Esophagus (tissue), 2 donors: ENCODE data around the gene EIF5A2. TPM values are rescaled to one million over a fixed set of nuclear protein-coding genes. Genes with fewer than 3 reads are reported as not detected.
"Not testable (repeated sequence)": the region's sequence is repeated elsewhere in the genome, so short reads cannot be mapped to it uniquely, and the experiment has no call there.

Experiments
- H3K27ac ChIP-seq, 2 donors: one replicate each; pipeline ENCODE4 v1.5.1; 2013; ENCODE audit warnings: low read depth in 2 of 2, mild to moderate bottlenecking in 2 of 2, inconsistent platforms in 1 of 2, low read length in 1 of 2, moderate library complexity in 1 of 2
- H3K27me3 ChIP-seq, 2 donors: one replicate each; pipeline ENCODE4 v1.6.1; 2013; ENCODE audit warnings: low read length in 2 of 2, control low read depth in 1 of 2, mild to moderate bottlenecking in 1 of 2; ENCODE audit not compliant: insufficient read depth in 2 of 2, control insufficient read depth in 1 of 2
- H3K36me3 ChIP-seq, 2 donors: one replicate each; pipeline ENCODE4 v1.6.1; 2013; ENCODE audit warnings: low read length in 1 of 2; ENCODE audit not compliant: control insufficient read depth in 2 of 2, insufficient read depth in 2 of 2
- H3K4me1 ChIP-seq, 2 donors: one replicate each; pipeline ENCODE4 v1.6.1; 2013; ENCODE audit warnings: low read length in 1 of 2; ENCODE audit not compliant: control insufficient read depth in 2 of 2, insufficient read depth in 2 of 2
- H3K4me3 ChIP-seq, 2 donors: one replicate each; pipeline ENCODE4 v1.5.1; 2013; ENCODE audit warnings: low read length in 2 of 2, mild to moderate bottlenecking in 2 of 2, low read depth in 1 of 2, moderate library complexity in 1 of 2
- H3K9me3 ChIP-seq, 2 donors: one replicate each; pipeline ENCODE4 v1.6.1; 2013; ENCODE audit warnings: mild to moderate bottlenecking in 2 of 2, low read depth in 1 of 2, low read length in 1 of 2, moderate library complexity in 1 of 2; ENCODE audit not compliant: control insufficient read depth in 2 of 2, insufficient read depth in 1 of 2
- WGBS, 2 donors: extraction: QIAGEN DNeasy Blood & Tissue Kit; methylation state at CpG; one replicate each; pipeline ENCODE4 v1.1.7; 2013; 5-methylcytosine and 5-hydroxymethylcytosine counted together
- polyA plus RNA-seq, 2 donors: library from polyadenylated mRNA; stranded (reverse); fragments of 200-250 nt; gene quantifications; one replicate each; pipeline ENCODE4 v1.2.3, GENCODE V29; 2013
- donor health status: healthy with polysubstance abuse.
- donor health status: Bipolar disorder and iron deficiency.

The EIF5A2 gene
- polyA plus RNA-seq, 2 donors, result 0.22 to 0.73 TPM

DNA sequence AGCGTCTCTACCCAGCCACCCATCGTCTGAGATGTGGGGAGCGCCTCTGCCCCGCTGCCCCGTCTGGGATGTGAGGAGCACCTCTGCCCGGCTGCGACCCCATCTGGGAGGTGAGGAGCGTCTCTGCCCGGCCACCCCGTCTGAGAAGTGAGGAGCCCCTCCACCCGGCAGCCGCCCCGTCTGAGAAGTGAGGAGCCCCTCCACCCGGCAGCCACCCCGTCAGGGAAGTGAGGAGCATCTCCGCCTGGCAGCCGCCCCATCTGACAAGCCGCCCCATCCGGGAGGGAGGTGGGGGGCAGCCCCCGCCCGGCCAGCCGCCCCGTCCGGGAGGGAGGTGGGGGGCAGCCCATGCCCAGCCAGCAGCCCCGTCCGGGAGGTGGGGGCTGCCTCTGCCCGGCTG, 15.1 kb upstream of the EIF5A2 start:
- not testable (repeated sequence) for H3K4me3 ChIP-seq, H3K27me3 ChIP-seq, H3K9me3 ChIP-seq, H3K27ac ChIP-seq, H3K4me1 ChIP-seq, H3K36me3 ChIP-seq
- WGBS, 2 donors, result 93 to 95% methylated on average over 26 to 27 of the region's 27 CpGs

DNA sequence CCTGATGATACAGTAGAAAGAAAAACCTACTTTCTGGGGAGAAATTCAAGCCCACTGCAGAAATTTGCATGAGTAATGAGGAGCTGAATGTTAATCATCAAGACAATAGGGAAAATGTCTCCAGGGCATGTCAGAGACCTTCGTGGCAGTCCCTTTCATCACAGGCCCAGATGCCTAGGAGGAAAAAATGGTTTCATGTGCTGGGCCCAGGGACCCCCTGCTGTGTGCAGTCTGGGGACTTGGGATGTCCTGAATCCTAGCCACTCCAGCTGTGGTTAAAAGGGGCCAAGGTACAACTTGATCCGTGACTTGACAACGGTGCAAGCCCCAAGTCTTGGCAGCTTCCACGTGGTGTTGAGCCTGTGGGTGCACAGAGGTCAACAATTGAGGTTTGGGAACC, 10.3 kb upstream of the EIF5A2 start:
- Histone ChIP-seq H3K4me3 (no peak overlapping the region), H3K36me3 (no peaks in the 10 kb centered on the region), H3K27ac (no peak overlapping the region), H3K4me1 (no peaks in the 10 kb centered on the region), H3K9me3 (peaks cover 0 to 4% of the 10 kb centered on the region in 2 donors), H3K27me3 (no peaks in the 10 kb centered on the region)
- WGBS, 2 donors, result 75 to 77% methylated on average over 4 of the region's 4 CpGs

DNA sequence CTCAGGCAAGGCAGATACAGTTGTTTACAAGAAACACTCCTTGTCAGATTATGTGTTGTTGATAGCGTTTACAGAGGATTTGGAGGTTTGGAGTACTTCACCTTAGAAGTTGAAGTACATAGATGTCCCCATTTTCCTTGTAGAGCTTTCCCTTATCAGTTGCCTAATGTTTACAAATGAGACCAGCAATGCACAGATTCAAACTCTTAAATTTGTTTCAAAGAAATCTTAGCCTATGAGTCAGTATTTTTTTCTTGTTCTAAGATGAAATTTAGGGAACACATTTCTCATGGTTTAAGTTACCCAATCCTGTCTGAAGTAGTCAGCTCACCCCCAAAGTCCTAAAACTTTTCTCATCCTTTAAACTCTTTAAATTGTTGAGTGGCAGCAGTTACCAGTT, 6.3 kb upstream of the EIF5A2 start:
- Histone ChIP-seq H3K9me3 (peaks cover 0 to 7% of the 10 kb centered on the region in 2 donors), H3K27ac (no peak overlapping the region), H3K27me3 (no peaks in the 10 kb centered on the region), H3K4me3 (no peak overlapping the region), H3K36me3 (no peaks in the 10 kb centered on the region), H3K4me1 (no peaks in the 10 kb centered on the region)
- WGBS, 2 donors, result 33 to 35% methylated on average over 1 of the region's 1 CpG

DNA sequence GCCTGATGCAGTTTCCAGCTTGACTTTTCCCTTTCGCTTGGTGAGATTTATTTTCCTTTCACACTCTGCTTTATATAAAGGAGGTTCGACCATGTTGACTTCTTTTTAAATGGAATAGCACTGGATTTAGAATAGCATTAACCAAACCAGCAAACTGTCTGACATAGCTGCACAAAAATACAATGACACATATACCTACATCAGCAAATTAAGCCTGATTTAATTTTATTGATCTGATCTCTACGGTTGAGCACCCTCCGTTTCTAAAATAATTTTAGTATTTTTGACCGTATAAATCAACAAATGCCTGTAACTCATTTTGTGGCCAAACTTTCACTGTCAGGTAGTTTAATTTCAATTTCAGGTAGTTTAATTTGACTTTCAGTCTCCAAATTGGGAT, 5.8 kb upstream of the EIF5A2 start:
- Histone ChIP-seq H3K36me3 (no peaks in the 10 kb centered on the region), H3K27ac (no peak overlapping the region), H3K9me3 (peaks cover 0 to 7% of the 10 kb centered on the region in 2 donors), H3K27me3 (no peaks in the 10 kb centered on the region), H3K4me1 (no peaks in the 10 kb centered on the region), H3K4me3 (no peak overlapping the region)
- 91% methylated on average over 5 of the region's 5 CpGs for WGBS, 2 donors

DNA sequence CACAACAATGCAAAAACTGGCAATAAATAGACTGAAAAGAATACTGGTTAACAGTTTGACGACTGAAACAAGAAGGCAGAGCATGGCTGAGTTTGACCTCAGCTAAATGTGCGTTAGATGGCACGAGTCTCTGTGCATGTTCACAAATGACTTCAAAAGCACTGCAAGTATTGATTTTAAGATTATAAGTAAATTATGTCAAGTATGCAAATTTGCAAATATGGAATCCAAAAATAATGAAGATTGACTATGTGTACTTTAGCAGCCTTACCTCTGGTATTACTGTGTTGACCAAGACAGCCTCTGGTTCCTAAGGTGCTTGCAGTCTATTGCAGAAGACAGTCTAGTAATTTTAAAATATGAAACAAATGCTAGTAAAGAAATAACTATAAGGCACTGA, 2.6 kb upstream of the EIF5A2 start:
- H3K27ac ChIP-seq, result no peak overlapping the region
- 91 to 92% methylated on average over 3 of the region's 3 CpGs for WGBS, 2 donors
- H3K4me1 ChIP-seq, result no peaks in the 10 kb centered on the region
- H3K27me3 ChIP-seq, result no peaks in the 10 kb centered on the region
- peaks cover 0 to 7% of the 10 kb centered on the region in 2 donors for H3K9me3 ChIP-seq
- H3K36me3 ChIP-seq, result no peaks in the 10 kb centered on the region
- H3K4me3 ChIP-seq, result no peak overlapping the region

DNA sequence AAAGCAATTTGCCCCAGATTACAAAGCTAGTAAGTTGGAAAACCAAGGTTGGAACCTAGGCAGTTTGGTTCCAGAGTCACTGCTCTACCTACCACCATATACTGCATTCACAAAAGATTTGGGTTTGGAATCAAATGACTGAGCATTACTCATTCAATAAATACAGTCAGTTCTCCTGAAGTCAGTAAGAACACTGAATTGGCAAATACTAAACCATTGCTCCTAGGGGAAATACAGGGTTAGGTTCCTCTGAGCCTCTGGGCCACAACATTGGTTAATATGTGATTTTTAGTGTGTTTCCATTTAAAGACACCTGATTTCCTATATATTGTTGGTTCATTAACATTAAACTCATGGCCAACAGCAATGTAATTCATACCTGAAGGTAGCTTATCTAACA, 2.1 kb upstream of the EIF5A2 start:
- Histone ChIP-seq H3K4me3 (no peak overlapping the region), H3K27me3 (no peaks in the 10 kb centered on the region), H3K27ac (no peak overlapping the region), H3K9me3 (peaks cover 0 to 7% of the 10 kb centered on the region in 2 donors), H3K36me3 (no peaks in the 10 kb centered on the region), H3K4me1 (no peaks in the 10 kb centered on the region)

DNA sequence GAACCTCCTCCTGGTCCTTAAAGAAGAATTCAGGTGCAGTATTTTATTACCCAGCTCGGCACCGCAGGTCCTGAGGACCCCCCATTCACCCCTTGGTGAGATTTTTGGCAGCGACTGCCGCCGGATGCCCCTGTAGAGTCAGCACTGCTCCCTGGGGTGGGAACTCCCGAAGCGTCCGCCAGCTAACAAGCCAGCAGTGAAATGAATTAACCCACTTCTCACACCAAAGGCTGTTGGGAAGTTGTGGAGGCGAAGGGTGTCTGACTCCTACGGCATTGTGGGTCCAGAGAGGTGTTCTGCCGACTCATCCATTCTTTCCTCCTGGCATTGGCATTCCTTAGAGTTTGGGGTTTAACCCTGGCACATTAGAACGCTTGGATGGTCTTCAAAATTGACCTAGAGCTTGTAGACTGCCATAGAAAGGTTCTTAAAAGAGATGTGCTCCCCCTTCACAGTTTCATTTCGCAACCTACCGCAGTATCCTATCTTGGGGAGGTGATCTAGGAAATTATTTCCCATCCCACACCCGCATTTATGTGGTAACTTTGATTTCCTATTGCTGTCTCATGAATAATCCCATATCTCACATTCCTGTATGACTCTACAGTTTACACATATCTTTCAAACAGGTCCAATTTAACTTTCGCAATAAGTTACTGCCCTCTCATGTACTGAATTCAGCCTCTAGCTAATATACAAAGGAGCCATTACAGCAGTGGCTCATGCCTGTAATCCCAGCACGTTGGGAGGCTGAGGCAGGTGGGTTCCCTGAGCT, 879 bp upstream of the EIF5A2 start:
- Histone ChIP-seq H3K27ac (peak overlapping the region in 1 of 2 donors; percentile 34), H3K27me3 (no peaks in the 10 kb centered on the region), H3K4me3 (no peak overlapping the region), H3K36me3 (no peaks in the 10 kb centered on the region), H3K4me1 (no peaks in the 10 kb centered on the region), H3K9me3 (peaks cover 0 to 7% of the 10 kb centered on the region in 2 donors)
- 77 to 85% methylated on average over 17 of the region's 17 CpGs for WGBS, 2 donors

DNA sequence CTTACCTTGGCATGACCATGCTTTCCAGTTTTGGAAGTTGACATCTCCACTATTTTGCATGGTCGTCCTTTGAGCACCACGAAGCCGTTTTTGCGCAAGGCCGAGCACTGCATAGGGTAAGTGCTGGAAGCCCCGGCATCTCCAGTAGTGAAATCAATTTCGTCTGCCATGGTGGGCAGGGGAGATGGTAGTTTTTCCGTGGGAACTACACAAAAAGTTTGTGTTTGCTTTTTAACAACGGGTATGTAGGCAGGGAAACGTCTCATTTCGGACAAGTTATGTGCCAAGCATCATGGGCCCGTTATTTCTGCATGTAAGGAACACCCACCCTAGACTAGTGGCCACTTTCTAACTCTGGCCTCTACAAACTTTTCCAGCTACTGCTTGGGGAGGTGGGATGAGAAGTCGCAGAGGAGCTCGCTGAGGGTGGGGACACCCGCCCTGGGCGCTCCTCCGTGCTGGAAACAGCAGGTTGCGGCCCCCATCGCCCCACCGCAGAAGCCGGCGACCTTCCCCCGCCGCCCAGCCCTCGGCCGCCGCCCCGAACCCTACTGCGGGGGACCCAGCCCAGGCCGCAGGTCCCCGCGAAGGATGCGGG, 701 bp downstream of the EIF5A2 start:
- H3K27ac ChIP-seq, result peak overlapping the region; percentile 13 to 38
- H3K9me3 ChIP-seq, result peaks cover 0 to 7% of the 10 kb centered on the region in 2 donors
- peak overlapping the region; percentile 50 to 56 for H3K4me3 ChIP-seq
- H3K36me3 ChIP-seq, result no peaks in the 10 kb centered on the region
- no peaks in the 10 kb centered on the region for H3K4me1 ChIP-seq
- H3K27me3 ChIP-seq, result no peaks in the 10 kb centered on the region
- 8% methylated on average over 31 to 33 of the region's 33 CpGs for WGBS, 2 donors

DNA sequence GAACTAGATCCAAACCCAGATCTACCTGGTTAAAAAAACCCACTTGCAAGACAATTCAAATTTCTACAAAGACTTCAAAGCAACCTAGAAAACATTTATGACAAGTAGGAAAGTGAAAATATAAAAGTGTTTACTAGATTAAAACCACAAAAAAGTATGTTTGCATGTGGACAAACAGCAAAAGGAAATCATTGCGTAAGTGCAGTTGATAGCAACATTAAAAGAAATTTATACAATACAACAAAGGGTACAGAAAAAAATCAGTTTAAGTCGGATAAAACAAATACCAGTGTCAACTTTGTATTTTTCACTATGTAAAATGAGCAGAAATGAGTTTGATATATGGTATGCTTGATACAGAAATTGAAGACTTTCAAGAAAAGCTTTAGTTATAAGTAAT, 2.6 kb downstream of the EIF5A2 start:
- Histone ChIP-seq H3K9me3 (peaks cover 0 to 7% of the 10 kb centered on the region in 2 donors), H3K4me1 (no peaks in the 10 kb centered on the region), H3K27me3 (no peaks in the 10 kb centered on the region), H3K27ac (no peak overlapping the region), H3K4me3 (no peak overlapping the region), H3K36me3 (no peaks in the 10 kb centered on the region)
- 89% methylated on average over 2 of the region's 2 CpGs for WGBS, 2 donors

DNA sequence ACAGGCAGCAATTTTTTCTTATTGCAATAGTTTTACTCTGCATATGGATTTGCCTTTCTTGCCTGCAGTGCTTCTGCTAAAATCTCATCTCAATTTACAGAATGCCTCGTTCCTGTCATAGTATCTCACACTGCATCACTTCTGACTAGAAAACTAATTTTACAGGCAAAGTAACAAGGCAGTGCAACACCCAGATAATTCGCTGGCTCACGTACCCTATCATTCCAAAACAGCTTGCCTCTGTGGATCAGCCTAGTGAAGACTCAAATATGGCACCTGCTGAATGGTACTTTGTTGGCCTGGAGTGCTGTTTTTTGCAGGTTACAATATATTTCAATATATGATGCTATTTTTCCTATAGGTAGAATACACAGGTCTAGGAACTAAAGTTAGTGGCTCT, 5.3 kb downstream of the EIF5A2 start:
- 94 to 97% methylated on average over 3 of the region's 3 CpGs for WGBS, 2 donors
- Histone ChIP-seq H3K4me1 (no peaks in the 10 kb centered on the region), H3K27me3 (no peaks in the 10 kb centered on the region), H3K27ac (no peak overlapping the region), H3K36me3 (no peaks in the 10 kb centered on the region), H3K9me3 (no peaks in the 10 kb centered on the region), H3K4me3 (no peak overlapping the region)
